ENCODE measurements around the gene ATXN1. TPM values are rescaled to one million over a fixed set of nuclear protein-coding genes. Genes with fewer than 3 reads are reported as not detected.

ATXN1 gene
- total RNA-seq, 1 experiment from 2014 or later = 5.6 TPM

DNA sequence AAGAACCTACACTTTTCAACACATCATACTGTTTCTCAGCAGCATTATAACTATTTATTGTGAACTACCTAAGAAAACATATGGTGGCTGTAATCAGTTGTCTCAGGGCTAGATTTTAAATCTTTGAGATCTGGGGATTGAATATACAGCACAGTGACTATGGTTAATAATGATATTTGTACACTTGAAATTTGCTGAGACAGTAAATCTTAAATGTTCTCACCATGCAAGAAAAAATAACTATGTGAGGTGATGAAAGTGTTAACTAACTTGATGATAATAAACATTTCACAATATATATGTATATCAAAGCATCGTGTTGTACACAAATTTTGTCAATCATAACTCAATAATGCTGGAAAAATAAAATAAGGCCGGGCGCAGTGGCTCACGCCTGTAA lies 113.8 kb downstream of the ATXN1 start:
- H3K4me2 ChIP-seq (ENCODE audit: insufficient read depth, insufficient read length, low read length) = no peak overlapping the region
- Mint-ChIP-seq H3K27ac (no peak overlapping the region), H3K4me1 (0 out of 4 replicates have a peak, but pooled peaks cover 0 to 2% of the 10 kb centered on the region in 2 experiments), H3K4me3 (no peak overlapping the region), H3K27me3 (ENCODE audit: low read depth) (no peaks in the 10 kb centered on the region), H3K9me3 (no peaks in the 10 kb centered on the region), H3K36me3 (ENCODE audit: insufficient read depth in 1 of 3, low read depth in 3 of 3) (no peaks in the 10 kb centered on the region)
- no peak overlapping the region for H2BK15ac ChIP-seq (ENCODE audit: low read depth, low read length)
- no peak overlapping the region for H2BK120ac ChIP-seq (ENCODE audit: low read depth, low read length, poor library complexity, severe bottlenecking)
- H2AFZ ChIP-seq (ENCODE audit: low read length) = no peak overlapping the region
- H4K5ac ChIP-seq (ENCODE audit: insufficient read length, low read depth, low read length) = no peak overlapping the region
- 0 out of 2 replicates have a peak, but pooled peaks cover 1% of the 10 kb centered on the region for H3K4me1 ChIP-seq (ENCODE audit: insufficient read depth, low read length)
- no peak for DNase-seq
- no peak overlapping the region for H4K8ac ChIP-seq (replicated peaks; ENCODE audit: insufficient read length, low read depth, low read length)
- no peak overlapping the region for H3K14ac ChIP-seq (ENCODE audit: insufficient read depth, low read length)
- no peak overlapping the region for H2BK5ac ChIP-seq (ENCODE audit: insufficient read length, low read length)
- H3K18ac ChIP-seq (ENCODE audit: insufficient read length, low read depth, low read length) = no peak overlapping the region
- no peak overlapping the region for H3K4ac ChIP-seq (ENCODE audit: low read depth, low read length)
- H3K79me2 ChIP-seq (ENCODE audit: insufficient read depth, low read length) = no peaks in the 10 kb centered on the region
- H3K79me1 ChIP-seq (ENCODE audit: insufficient read depth, low read depth, low read length, poor library complexity, severe bottlenecking) = no peaks in the 10 kb centered on the region
- no peak overlapping the region for H2BK12ac ChIP-seq (ENCODE audit: insufficient read length, low read depth, low read length)
- H4K91ac ChIP-seq (ENCODE audit: insufficient read length, low read depth, low read length) = no peak overlapping the region
- no peaks in the 10 kb centered on the region for H3K23me2 ChIP-seq (ENCODE audit: insufficient read length, low read depth, low read length, poor library complexity, severe bottlenecking)
- H2BK20ac ChIP-seq (ENCODE audit: low read depth, low read length, poor library complexity, severe bottlenecking) = no peak overlapping the region
- no peak overlapping the region for H3K23ac ChIP-seq (ENCODE audit: insufficient read length, low read depth, low read length)
- no peaks in the 10 kb centered on the region for H4K20me1 ChIP-seq (ENCODE audit: control insufficient read depth, insufficient read depth, insufficient read length)
- H2AK5ac ChIP-seq (ENCODE audit: insufficient read length, low read length) = no peak overlapping the region
- no CpG with 5 or more reads among the region's 4 CpGs for WGBS (ENCODE audit: extremely low coverage, insufficient read length, low lambda C conversion rate)
- H3K56ac ChIP-seq (ENCODE audit: insufficient read length, low read depth, low read length) = no peak overlapping the region
- TF ChIP-seq CTCF (conservative IDR thresholded peaks at IDR 0.05) = no peak
- H3T11ph ChIP-seq (ENCODE audit: low read length) = no peak overlapping the region
- no peak overlapping the region for H3K27ac ChIP-seq (ENCODE audit: insufficient read length, low read depth, low read length)
- no peak overlapping the region for H3K9ac ChIP-seq (ENCODE audit: extremely low read depth, insufficient read length, low read length)
- no peaks in the 10 kb centered on the region for H3K27me3 ChIP-seq (ENCODE audit: insufficient read depth, low read length)
- H3K9me3 ChIP-seq (ENCODE audit: control insufficient read depth, low read depth, low read length) = no peaks in the 10 kb centered on the region
